ENCODE measurements around the gene BCL11A. TPM values are rescaled to one million over a fixed set of nuclear protein-coding genes. Genes with fewer than 3 reads are reported as not detected.

Gene BCL11A
- total RNA-seq, 4 donors from 2014 or later = 23.9 to 46.2 (median 33.8) TPM

- no peak for DNase-seq
- H3K4me3 ChIP-seq = no peak overlapping the region
- H3K9me3 ChIP-seq = no peaks in the 10 kb centered on the region
- intact Hi-C loops (cut with DNase I) = no loop called here
- WGBS, 2 donors = 46 to 56% methylated on average over 10 of the region's 10 CpGs
- H3K36me3 ChIP-seq = no peaks in the 10 kb centered on the region
- peak overlapping the region in 1 of 4 donors; percentile 55 for H3K27ac ChIP-seq
- no peaks in the 10 kb centered on the region for H3K27me3 ChIP-seq
- TF ChIP-seq POLR2A (IDR thresholded peaks at IDR 0.05) (no peak), CTCF (IDR thresholded peaks at IDR 0.05) (no peak)
- H3K4me1 ChIP-seq = peaks cover 0 to 30% (median 8%) of the 10 kb centered on the region in 3 donors
Measured at GRCh38 chr2:60416221-60417008, 137.0 kb downstream of the BCL11A start.

- DNase-seq = no peak
- H3K36me3 ChIP-seq = no peaks in the 10 kb centered on the region
- no peak overlapping the region for H3K4me3 ChIP-seq
- H3K27ac ChIP-seq = no peak overlapping the region
- H3K27me3 ChIP-seq = no peaks in the 10 kb centered on the region
- peaks cover 0 to 30% (median 8%) of the 10 kb centered on the region in 3 donors for H3K4me1 ChIP-seq
- intact Hi-C loops (cut with DNase I) = no loop called here
- TF ChIP-seq CTCF (IDR thresholded peaks at IDR 0.05) = no peak
- TF ChIP-seq POLR2A (IDR thresholded peaks at IDR 0.05) = no peak
- no peaks in the 10 kb centered on the region for H3K9me3 ChIP-seq
Measured at GRCh38 chr2:60415814-60416213, 137.6 kb downstream of the BCL11A start.

- no peak for TF ChIP-seq POLR2A (IDR thresholded peaks at IDR 0.05)
- TF ChIP-seq CTCF (IDR thresholded peaks at IDR 0.05) = no peak
- Histone ChIP-seq H3K4me1 (peaks cover 9 to 39% (median 10%) of the 10 kb centered on the region in 3 donors), H3K4me3 (no peak overlapping the region), H3K9me3 (no peaks in the 10 kb centered on the region), H3K36me3 (no peaks in the 10 kb centered on the region), H3K27me3 (peaks cover 0 to 3% (median 0%) of the 10 kb centered on the region in 4 donors), H3K27ac (no peak overlapping the region)
- DNase-seq = no peak
- intact Hi-C loops (cut with DNase I) = no loop called here
- 61 to 66% methylated on average over 2 of the region's 2 CpGs for WGBS, 2 donors
Measured at GRCh38 chr2:60414495-60415138, 138.8 kb downstream of the BCL11A start.

- intact Hi-C loops (cut with DNase I) = no loop called here
- WGBS, 2 donors = 68 to 80% methylated on average over 5 to 6 of the region's 6 CpGs
- TF ChIP-seq CTCF (IDR thresholded peaks at IDR 0.05) = no peak
- Histone ChIP-seq H3K27me3 (peaks cover 0 to 3% (median 0%) of the 10 kb centered on the region in 4 donors), H3K4me1 (peaks cover 9 to 48% (median 16%) of the 10 kb centered on the region in 3 donors), H3K4me3 (no peak overlapping the region), H3K27ac (no peak overlapping the region), H3K9me3 (no peaks in the 10 kb centered on the region), H3K36me3 (no peaks in the 10 kb centered on the region)
- no peak for DNase-seq
Measured at GRCh38 chr2:60413814-60414168, 139.7 kb downstream of the BCL11A start.

- TF ChIP-seq POLR2A (IDR thresholded peaks at IDR 0.05) (no peak), CTCF (IDR thresholded peaks at IDR 0.05) (no peak)
- Histone ChIP-seq H3K9me3 (no peaks in the 10 kb centered on the region), H3K27me3 (peaks cover 0 to 3% (median 0%) of the 10 kb centered on the region in 4 donors), H3K36me3 (no peaks in the 10 kb centered on the region), H3K4me1 (peaks cover 9 to 53% (median 19%) of the 10 kb centered on the region in 3 donors), H3K27ac (no peak overlapping the region), H3K4me3 (no peak overlapping the region)
- DNase-seq = no peak
- intact Hi-C loops (cut with DNase I) = no loop called here
- WGBS, 2 donors = 82 to 92% methylated on average over 4 of the region's 4 CpGs
Measured at GRCh38 chr2:60413069-60413813, 140.2 kb downstream of the BCL11A start.

Data from esophagus squamous epithelium (tissue), 5 donors.